ENCODE data around the gene KIF21B.

KIF21B gene

GRCh38 chr1:201063145-201063544 lies 39.6 kb upstream of the KIF21B start:
- no peak overlapping the region for H3K4me2 ChIP-seq
- no peak overlapping the region for H3K27ac ChIP-seq
- H3K36me3 ChIP-seq (ENCODE audit: insufficient read depth): no peaks in the 10 kb centered on the region
- no peak overlapping the region for H3K9ac ChIP-seq
- no peak overlapping the region for H2AFZ ChIP-seq (ENCODE audit: low read depth)
- H4K20me1 ChIP-seq (ENCODE audit: insufficient read depth): no peaks in the 10 kb centered on the region
- H3K27me3 ChIP-seq (ENCODE audit: insufficient read depth, low read depth): peaks cover 4% of the 10 kb centered on the region; the same call in 1 of the 2 replicates
- H3K79me2 ChIP-seq (ENCODE audit: insufficient read depth, low read depth): no peaks in the 10 kb centered on the region
- no peak overlapping the region for H3K4me3 ChIP-seq (IDR thresholded peaks at IDR 0.05; ENCODE audit: insufficient read depth, low read depth, low read length)
- H3K4me1 ChIP-seq (ENCODE audit: low read depth, poor library complexity, severe bottlenecking): no peaks in the 10 kb centered on the region
- no peak for TF ChIP-seq CTCF (conservative IDR thresholded peaks at IDR 0.05; ENCODE audit: low read depth, low read length)

DNA sequence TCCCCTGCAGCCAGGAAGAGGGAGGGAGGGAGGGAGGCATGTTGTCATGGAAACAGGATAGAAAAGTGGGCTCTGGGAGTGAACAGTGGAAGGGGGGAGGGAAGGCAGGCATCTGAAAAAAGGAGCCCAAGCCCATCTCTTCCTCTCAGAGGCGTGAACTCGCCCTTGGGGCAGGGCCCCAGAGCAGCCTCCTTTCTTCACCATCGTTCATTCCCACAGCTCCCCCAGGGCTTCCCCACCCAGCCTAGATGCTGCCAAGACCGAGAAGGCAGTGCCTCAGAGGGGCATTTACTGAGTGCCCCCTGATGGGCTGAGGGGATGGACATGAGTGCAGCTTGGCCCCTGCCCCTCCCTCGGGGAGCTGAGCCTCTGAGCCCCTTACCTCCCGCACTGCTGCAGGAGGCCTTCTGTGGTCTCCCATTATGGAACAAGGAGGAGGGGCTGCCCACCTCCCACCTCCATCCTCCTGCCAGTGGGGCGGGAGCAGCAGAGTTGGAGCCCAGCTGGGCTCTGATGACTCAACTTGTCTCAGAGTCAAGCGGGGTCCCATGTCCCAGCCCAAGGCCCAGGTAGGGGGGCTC lies 39.1 kb upstream of the KIF21B start:
- H3K27ac ChIP-seq: no peak overlapping the region
- no peaks in the 10 kb centered on the region for H3K79me2 ChIP-seq (ENCODE audit: insufficient read depth, low read depth)
- no peak overlapping the region for H3K9ac ChIP-seq
- H3K4me1 ChIP-seq (ENCODE audit: low read depth, poor library complexity, severe bottlenecking): no peaks in the 10 kb centered on the region
- no peaks in the 10 kb centered on the region for H4K20me1 ChIP-seq (ENCODE audit: insufficient read depth)
- H3K4me2 ChIP-seq: no peak overlapping the region
- no peak overlapping the region for H3K4me3 ChIP-seq (IDR thresholded peaks at IDR 0.05; ENCODE audit: insufficient read depth, low read depth, low read length)
- no peak for TF ChIP-seq CTCF (conservative IDR thresholded peaks at IDR 0.05; ENCODE audit: low read depth, low read length)
- H3K36me3 ChIP-seq (ENCODE audit: insufficient read depth): no peaks in the 10 kb centered on the region
- H3K27me3 ChIP-seq (ENCODE audit: insufficient read depth, low read depth): peaks cover 4% of the 10 kb centered on the region; the same call in 1 of the 2 replicates
- H2AFZ ChIP-seq (ENCODE audit: low read depth): no peak overlapping the region

DNA sequence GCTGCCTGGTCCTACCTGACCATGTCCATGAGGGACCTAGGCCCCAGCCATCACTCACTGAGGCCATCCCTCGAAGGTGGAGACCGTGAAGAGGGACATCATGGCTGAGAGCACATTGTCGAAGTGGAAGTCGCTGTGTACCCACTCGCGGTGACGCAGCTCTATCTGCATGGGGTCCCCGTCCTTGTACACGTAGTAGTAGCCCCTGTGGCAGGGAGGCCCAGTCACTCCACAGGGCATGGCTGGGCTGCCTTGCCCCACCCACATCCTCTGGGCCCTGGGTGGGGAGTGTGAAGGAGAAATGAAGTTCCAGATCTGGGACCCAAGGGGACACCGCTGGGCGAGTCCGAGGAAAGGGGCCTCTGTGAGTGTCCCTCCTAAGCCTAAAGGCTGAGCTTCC lies 38.4 kb upstream of the KIF21B start:
- Histone ChIP-seq H2AFZ (ENCODE audit: low read depth) (no peak overlapping the region), H3K4me2 (no peak overlapping the region), H3K27me3 (ENCODE audit: insufficient read depth, low read depth) (peaks cover 4% of the 10 kb centered on the region; the same call in 1 of the 2 replicates), H3K36me3 (ENCODE audit: insufficient read depth) (no peaks in the 10 kb centered on the region), H4K20me1 (ENCODE audit: insufficient read depth) (no peaks in the 10 kb centered on the region), H3K79me2 (ENCODE audit: insufficient read depth, low read depth) (no peaks in the 10 kb centered on the region), H3K4me3 (IDR thresholded peaks at IDR 0.05; ENCODE audit: insufficient read depth, low read depth, low read length) (no peak overlapping the region), H3K27ac (no peak overlapping the region), H3K9ac (no peak overlapping the region), H3K4me1 (ENCODE audit: low read depth, poor library complexity, severe bottlenecking) (no peaks in the 10 kb centered on the region)
- no peak for TF ChIP-seq CTCF (conservative IDR thresholded peaks at IDR 0.05; ENCODE audit: low read depth, low read length)

GRCh38 chr1:201061049-201061448 lies 37.5 kb upstream of the KIF21B start:
- TF ChIP-seq CTCF (conservative IDR thresholded peaks at IDR 0.05; ENCODE audit: low read depth, low read length): no peak
- Histone ChIP-seq H3K79me2 (ENCODE audit: insufficient read depth, low read depth) (no peaks in the 10 kb centered on the region), H3K27ac (no peak overlapping the region), H3K27me3 (ENCODE audit: insufficient read depth, low read depth) (peaks cover 7% of the 10 kb centered on the region; the same call in 1 of the 2 replicates), H3K4me3 (IDR thresholded peaks at IDR 0.05; ENCODE audit: insufficient read depth, low read depth, low read length) (no peak overlapping the region), H2AFZ (ENCODE audit: low read depth) (no peak overlapping the region), H3K4me2 (no peak overlapping the region), H4K20me1 (ENCODE audit: insufficient read depth) (no peaks in the 10 kb centered on the region), H3K4me1 (ENCODE audit: low read depth, poor library complexity, severe bottlenecking) (no peaks in the 10 kb centered on the region), H3K36me3 (ENCODE audit: insufficient read depth) (no peaks in the 10 kb centered on the region), H3K9ac (no peak overlapping the region)
